ENCODE results near the gene OR6C76.

- TF ChIP-seq CTCF (conservative IDR thresholded peaks at IDR 0.05; ENCODE audit: low read depth, low read length) (no peak), POLR2A (IDR thresholded peaks at IDR 0.05; ENCODE audit: low read depth, low read length) (no peak), RAD21 (IDR thresholded peaks at IDR 0.05; ENCODE audit: low read length) (no peak), MXI1 (IDR thresholded peaks at IDR 0.05; ENCODE audit: borderline replicate concordance, low read depth, low read length) (no peak), RCOR1 (IDR thresholded peaks at IDR 0.05; ENCODE audit: insufficient replicate concordance, low read length) (no peak)
Observed at GRCh38 chr12:55425954-55426353, at the start of gene OR6C76.
